GM10266 (cell line): ENCODE measurements around the gene VSIG10.

Source experiments
- DNase-seq: peaks from one replicate; pipeline ENCODE4 v3.0.0; 2012; ENCODE audit errors: extremely low spot score
- CTCF ChIP-seq: IDR thresholded peaks from 2 replicates; pipeline ENCODE4 v1.5.1; 2012; ENCODE audit warnings: mild to moderate bottlenecking, low read depth; ENCODE audit not compliant: control insufficient read depth, insufficient read depth; ENCODE audit errors: missing control alignments

The VSIG10 gene

GRCh38 chr12:118053071-118053985, 50.5 kb downstream of the VSIG10 start:
- DNase-seq: no peak
- no peak for TF ChIP-seq CTCF

GRCh38 chr12:118052324-118053070, 51.3 kb downstream of the VSIG10 start:
- TF ChIP-seq CTCF: no peak
- DNase-seq: no peak

- no peak for DNase-seq
- no peak for TF ChIP-seq CTCF
Measured at GRCh38 chr12:118050972-118051910, 52.6 kb downstream of the VSIG10 start.

- DNase-seq: no peak
- TF ChIP-seq CTCF: no peak
Measured at GRCh38 chr12:118046430-118046829, 57.4 kb downstream of the VSIG10 start.

GRCh38 chr12:118044577-118044976, 59.2 kb downstream of the VSIG10 start:
- no peak for DNase-seq
- TF ChIP-seq CTCF: no peak

GRCh38 chr12:118044075-118044474, 59.7 kb downstream of the VSIG10 start:
- DNase-seq: no peak
- no peak for TF ChIP-seq CTCF
